Kidney (tissue), 14 donors: ENCODE data around the gene MCOLN2. TPM values are rescaled to one million over a fixed set of nuclear protein-coding genes. Genes with fewer than 3 reads are reported as not detected.

ENCODE experiments used
- DNase-seq, 5 donors: peaks; one replicate each; pipeline ENCODE4 v3.0.0-alpha.2; 2013 to 2020
- FAIRE-seq: peaks from 2 replicates; lab custom pipeline; 2012; peaks lifted over from hg19 to GRCh38; lab: Jason Lieb, UNC
- H3K27ac ChIP-seq, 2 donors: one replicate each; pipeline ENCODE4 v1.7.0; 2013; ENCODE audit warnings: low read depth in 2 of 2, low read length in 2 of 2, inconsistent platforms in 1 of 2
- H3K27me3 ChIP-seq: one replicate; pipeline ENCODE4 v1.7.1; 2013; ENCODE audit warnings: low read length, inconsistent platforms; ENCODE audit not compliant: control insufficient read depth, insufficient read depth
- H3K36me3 ChIP-seq, 3 donors: one replicate each; pipeline versions ENCODE4 v1.7.0 to v1.7.1; 2013; ENCODE audit warnings: low read length in 3 of 3, control low read depth in 1 of 3, inconsistent platforms in 1 of 3; ENCODE audit not compliant: insufficient read depth in 3 of 3, control insufficient read depth in 2 of 3
- H3K4me1 ChIP-seq, 3 donors: one replicate each; pipeline versions ENCODE4 v1.7.0 to v1.7.1; 2013; ENCODE audit warnings: low read length in 3 of 3, inconsistent platforms in 1 of 3, low read depth in 1 of 3; ENCODE audit not compliant: control insufficient read depth in 2 of 3, insufficient read depth in 2 of 3
- H3K4me3 ChIP-seq, 3 donors: one replicate each; pipeline versions ENCODE4 v1.7.0 to v1.8.1; 2013; ENCODE audit warnings: low read length in 3 of 3, control low read depth in 1 of 3, inconsistent platforms in 1 of 3
- H3K9ac ChIP-seq, 3 donors: one replicate each; pipeline versions ENCODE4 v1.7.0 to v1.7.1; 2013; ENCODE audit warnings: low read length in 3 of 3, control low read depth in 1 of 3, inconsistent platforms in 1 of 3
- H3K9me3 ChIP-seq, 3 donors: one replicate each; pipeline versions ENCODE4 v1.7.0 to v1.7.1; 2013; ENCODE audit warnings: low read length in 3 of 3, control low read depth in 1 of 3, inconsistent platforms in 1 of 3; ENCODE audit not compliant: control insufficient read depth in 2 of 3, insufficient read depth in 1 of 3
- intact Hi-C: fragments of 100-400 bp; cut with DNase I; formaldehyde crosslinking; loops from one replicate; pipeline ENCODE4 v1.11.1; 2022
- polyA plus RNA-seq: library from polyadenylated mRNA; stranded (reverse); fragments of 350-450 nt; fragmentation: Illumina TruSeq; extraction: RNeasy Lipid Tissue Mini Kit (QIAGEN cat#74804); gene quantifications from one replicate; pipeline ENCODE4 v1.2.3, GENCODE V29; 2014; ENCODE audit warnings: low read depth, low replicate concordance; ENCODE audit not compliant: insufficient read depth
- total RNA-seq: library from RNA; stranded (reverse); fragmentation: NEBNext Ultra II Directional; extraction: Animal tissue kit (Norgen Biotek cat#: 25700); gene quantifications from one replicate; pipeline ENCODE4 v1.2.1, GENCODE V29; 2021
- TF ChIP-seq, protein P1 (sequence below): IDR thresholded peaks from 3 replicates; pipeline ENCODE4 v1.5.1; 2012; ENCODE audit warnings: mild to moderate bottlenecking, moderate library complexity, borderline replicate concordance; ENCODE audit not compliant: insufficient read depth; ENCODE audit errors: extremely low read depth
- donor health status: control.
- donor health status: control.
- donor health status: control.
- donor health status: control.
- donor health status: control.
- donor health status: DM: yes; HTN: yes; CAD: no.
- donor health status: Normal renal cell carcinoma (clear cell type).

Gene MCOLN2
- total and polyA plus RNA-seq, 2 donors from 2014 or later: 0.56 to 3.1 TPM

- FAIRE-seq (no peak), DNase-seq (no peak)
- no peak overlapping the region for H3K4me3 ChIP-seq
- TF ChIP-seq, protein P1, sequence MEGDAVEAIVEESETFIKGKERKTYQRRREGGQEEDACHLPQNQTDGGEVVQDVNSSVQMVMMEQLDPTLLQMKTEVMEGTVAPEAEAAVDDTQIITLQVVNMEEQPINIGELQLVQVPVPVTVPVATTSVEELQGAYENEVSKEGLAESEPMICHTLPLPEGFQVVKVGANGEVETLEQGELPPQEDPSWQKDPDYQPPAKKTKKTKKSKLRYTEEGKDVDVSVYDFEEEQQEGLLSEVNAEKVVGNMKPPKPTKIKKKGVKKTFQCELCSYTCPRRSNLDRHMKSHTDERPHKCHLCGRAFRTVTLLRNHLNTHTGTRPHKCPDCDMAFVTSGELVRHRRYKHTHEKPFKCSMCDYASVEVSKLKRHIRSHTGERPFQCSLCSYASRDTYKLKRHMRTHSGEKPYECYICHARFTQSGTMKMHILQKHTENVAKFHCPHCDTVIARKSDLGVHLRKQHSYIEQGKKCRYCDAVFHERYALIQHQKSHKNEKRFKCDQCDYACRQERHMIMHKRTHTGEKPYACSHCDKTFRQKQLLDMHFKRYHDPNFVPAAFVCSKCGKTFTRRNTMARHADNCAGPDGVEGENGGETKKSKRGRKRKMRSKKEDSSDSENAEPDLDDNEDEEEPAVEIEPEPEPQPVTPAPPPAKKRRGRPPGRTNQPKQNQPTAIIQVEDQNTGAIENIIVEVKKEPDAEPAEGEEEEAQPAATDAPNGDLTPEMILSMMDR: no peak
- H3K36me3 ChIP-seq: no peaks in the 10 kb centered on the region
- H3K27me3 ChIP-seq: no peaks in the 10 kb centered on the region
- H3K9ac ChIP-seq: no peak overlapping the region
- H3K9me3 ChIP-seq: no peaks in the 10 kb centered on the region
- H3K27ac ChIP-seq: no peak overlapping the region
- H3K4me1 ChIP-seq: no peaks in the 10 kb centered on the region
- intact Hi-C loops: no loop called here
Observed at GRCh38 chr1:84933011-84933611, 63.8 kb downstream of the MCOLN2 start.

DNA sequence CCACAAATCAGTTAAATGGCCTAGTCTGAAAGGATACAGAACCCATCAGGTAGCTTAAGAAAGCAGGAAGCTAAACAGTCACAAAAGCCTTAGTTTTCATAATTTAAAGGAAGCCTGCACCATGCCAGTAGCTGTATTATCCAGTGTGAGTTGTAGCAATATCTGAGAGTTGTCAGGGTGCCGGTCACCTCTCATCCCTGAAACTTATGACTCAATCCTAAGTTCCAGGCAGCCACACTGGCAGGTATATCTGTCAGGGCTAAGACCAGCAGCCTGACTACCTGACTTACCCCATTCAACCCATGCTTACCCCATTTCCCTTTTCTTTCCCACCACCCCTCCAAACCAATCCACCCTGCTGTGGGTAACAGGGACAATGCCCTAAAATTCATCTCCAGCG, 66.1 kb downstream of the MCOLN2 start:
- Histone ChIP-seq H3K4me1 (no peaks in the 10 kb centered on the region), H3K4me3 (no peak overlapping the region), H3K9ac (no peak overlapping the region), H3K9me3 (no peaks in the 10 kb centered on the region), H3K27me3 (no peaks in the 10 kb centered on the region), H3K36me3 (no peaks in the 10 kb centered on the region), H3K27ac (no peak overlapping the region)
- TF ChIP-seq, protein P1: no peak
- FAIRE-seq (no peak), DNase-seq (no peak)
- intact Hi-C loops: no loop called here

- intact Hi-C loops: no loop called here
- DNase-seq (no peak), FAIRE-seq (no peak)
Observed at GRCh38 chr1:84930329-84930728, 66.6 kb downstream of the MCOLN2 start.

More at GRCh38 chr1:84930329-84930728, 66.6 kb downstream of the MCOLN2 start:
- Histone ChIP-seq H3K4me3 (no peak overlapping the region), H3K36me3 (no peaks in the 10 kb centered on the region), H3K9me3 (no peaks in the 10 kb centered on the region), H3K4me1 (no peaks in the 10 kb centered on the region), H3K27ac (no peak overlapping the region), H3K9ac (no peak overlapping the region), H3K27me3 (no peaks in the 10 kb centered on the region)
- TF ChIP-seq, protein P1: no peak
